IPS-20b (cell line): ENCODE data around the gene HBG2.
"Not testable (repeated sequence)": the region's sequence is repeated elsewhere in the genome, so short reads cannot be mapped to it uniquely, and the experiment has no call there.

Experiments used
- H3K27ac ChIP-seq: one replicate; pipeline ENCODE4 v1.5.1; 2013; ENCODE audit warnings: low read length
- H3K27me3 ChIP-seq: 2 replicates; pipeline ENCODE4 v1.6.1; 2013; ENCODE audit warnings: mild to moderate bottlenecking, low read length, inconsistent platforms; ENCODE audit not compliant: insufficient read depth
- H3K36me3 ChIP-seq: 2 replicates; pipeline ENCODE4 v1.6.1; 2013; ENCODE audit warnings: low read depth, mild to moderate bottlenecking, inconsistent platforms, low read length, moderate library complexity; ENCODE audit not compliant: insufficient read depth
- H3K4me1 ChIP-seq: 2 replicates; pipeline ENCODE4 v1.6.1; 2013; ENCODE audit warnings: mild to moderate bottlenecking, control low read depth, inconsistent platforms, low read length, moderate library complexity; ENCODE audit not compliant: insufficient read depth
- H3K4me3 ChIP-seq: 2 replicates; pipeline ENCODE4 v1.5.1; 2013; ENCODE audit warnings: mild to moderate bottlenecking, low read length, inconsistent platforms
- H3K9ac ChIP-seq: 2 replicates; pipeline ENCODE4 v1.6.1; 2013; ENCODE audit warnings: low read depth, mild to moderate bottlenecking, inconsistent platforms, low read length, moderate library complexity
- H3K9me3 ChIP-seq: 2 replicates; pipeline ENCODE4 v1.6.1; 2013; ENCODE audit warnings: mild to moderate bottlenecking, low read depth, low read length, inconsistent platforms; ENCODE audit not compliant: insufficient read depth

The HBG2 gene

DNA sequence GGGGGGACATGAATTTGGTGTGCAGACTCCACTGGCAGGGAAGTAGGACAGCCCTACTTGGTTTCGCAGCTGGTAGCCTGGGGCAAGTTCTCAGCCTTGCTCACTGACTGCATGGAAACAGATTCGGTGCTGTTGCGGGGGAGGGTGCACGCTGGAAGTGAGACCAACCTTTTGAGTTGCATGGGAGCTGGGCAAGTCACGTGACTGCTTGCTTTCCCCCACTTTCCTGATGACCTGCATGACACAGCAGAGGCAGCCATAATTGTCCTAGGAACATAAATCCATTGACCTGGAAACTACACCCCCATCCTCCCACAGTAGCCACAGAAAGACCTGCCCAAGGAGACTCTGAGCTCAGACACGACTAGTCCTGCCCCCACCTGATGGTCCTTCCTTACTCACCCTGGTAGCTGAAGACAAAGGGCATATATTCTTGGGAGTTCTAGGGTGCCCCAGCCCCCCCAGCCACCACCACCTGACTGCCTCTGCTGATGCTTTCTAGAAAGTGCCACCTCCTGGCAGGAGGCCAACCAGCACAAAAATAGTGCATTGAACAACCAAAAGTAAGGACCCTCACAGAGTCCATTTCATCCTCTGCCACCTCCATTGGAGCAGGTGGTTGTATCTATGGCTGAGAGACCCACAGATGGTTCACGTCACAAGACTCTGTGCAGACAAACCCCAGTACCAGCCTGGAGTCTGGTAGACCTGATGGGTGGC, 4.1 kb upstream of the HBG2 start:
- no peak overlapping the region for H3K9ac ChIP-seq
- H3K4me1 ChIP-seq: peaks cover 14% of the 10 kb centered on the region
- no peak overlapping the region for H3K4me3 ChIP-seq
- H3K36me3 ChIP-seq: no peaks in the 10 kb centered on the region
- no peak overlapping the region for H3K27ac ChIP-seq
- no peaks in the 10 kb centered on the region for H3K9me3 ChIP-seq
- no peaks in the 10 kb centered on the region; the same call in 1 of the 2 replicates for H3K27me3 ChIP-seq

- no peak overlapping the region for H3K9ac ChIP-seq
- no peaks in the 10 kb centered on the region for H3K9me3 ChIP-seq
- no peaks in the 10 kb centered on the region for H3K36me3 ChIP-seq
- no peaks in the 10 kb centered on the region; the same call in 1 of the 2 replicates for H3K27me3 ChIP-seq
- H3K4me1 ChIP-seq: peaks cover 14% of the 10 kb centered on the region
- peak overlapping the region; percentile 33 for H3K4me3 ChIP-seq
- no peak overlapping the region for H3K27ac ChIP-seq
Observed at GRCh38 chr11:5257296-5257695, 2.7 kb upstream of the HBG2 start.

DNA sequence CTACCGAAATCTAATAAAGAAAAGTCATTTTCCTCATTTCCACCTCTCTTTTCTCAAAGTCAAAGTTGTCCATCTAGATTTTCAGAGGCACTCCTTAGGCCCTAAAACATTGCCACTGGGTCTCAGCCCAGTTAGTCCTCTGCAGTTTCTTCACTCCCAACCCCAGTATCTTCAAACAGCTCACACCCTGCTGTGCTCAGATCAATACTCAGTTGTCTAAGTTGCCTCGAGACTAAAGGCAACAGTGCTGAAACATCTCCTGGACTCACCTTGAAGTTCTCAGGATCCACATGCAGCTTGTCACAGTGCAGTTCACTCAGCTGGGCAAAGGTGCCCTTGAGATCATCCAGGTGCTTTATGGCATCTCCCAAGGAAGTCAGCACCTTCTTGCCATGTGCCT, 558 bp downstream of the HBG2 start:
- not testable (repeated sequence) for H3K36me3 ChIP-seq, H3K4me3 ChIP-seq, H3K9ac ChIP-seq, H3K9me3 ChIP-seq, H3K27ac ChIP-seq, H3K27me3 ChIP-seq
- H3K4me1 ChIP-seq: peaks cover 14% of the 10 kb centered on the region

- H3K27me3 ChIP-seq, H3K9ac ChIP-seq, H3K36me3 ChIP-seq, H3K4me3 ChIP-seq, H3K27ac ChIP-seq, H3K9me3 ChIP-seq: not testable (repeated sequence)
- H3K4me1 ChIP-seq: peaks cover 14% of the 10 kb centered on the region
Observed at GRCh38 chr11:5253440-5253839, 1.1 kb downstream of the HBG2 start.

- no peaks in the 10 kb centered on the region for H3K36me3 ChIP-seq
- H3K4me1 ChIP-seq: peaks cover 10% of the 10 kb centered on the region
- no peak overlapping the region for H3K9ac ChIP-seq
- H3K27me3 ChIP-seq: no peaks in the 10 kb centered on the region; the same call in 1 of the 2 replicates
- no peak overlapping the region for H3K27ac ChIP-seq
- H3K4me3 ChIP-seq: no peak overlapping the region
- H3K9me3 ChIP-seq: no peaks in the 10 kb centered on the region
Observed at GRCh38 chr11:5252919-5253265, 1.7 kb downstream of the HBG2 start.

GRCh38 chr11:5252192-5252918, 2.2 kb downstream of the HBG2 start:
- H3K27me3 ChIP-seq: no peaks in the 10 kb centered on the region; the same call in 1 of the 2 replicates

GRCh38 chr11:5251746-5252145, 2.8 kb downstream of the HBG2 start:
- Histone ChIP-seq H3K27me3 (no peaks in the 10 kb centered on the region; the same call in 1 of the 2 replicates), H3K4me3 (no peak overlapping the region), H3K9ac (no peak overlapping the region), H3K36me3 (no peaks in the 10 kb centered on the region), H3K27ac (no peak overlapping the region), H3K9me3 (no peaks in the 10 kb centered on the region), H3K4me1 (peaks cover under 1% of the 10 kb centered on the region)

More at GRCh38 chr11:5252192-5252918, 2.2 kb downstream of the HBG2 start:
- Histone ChIP-seq H3K9me3 (no peaks in the 10 kb centered on the region), H3K36me3 (no peaks in the 10 kb centered on the region), H3K27ac (no peak overlapping the region), H3K4me1 (peaks cover 5% of the 10 kb centered on the region), H3K4me3 (no peak overlapping the region), H3K9ac (no peak overlapping the region)

- Histone ChIP-seq H3K9ac (no peak overlapping the region), H3K36me3 (no peaks in the 10 kb centered on the region), H3K27me3 (no peaks in the 10 kb centered on the region), H3K4me3 (no peak overlapping the region), H3K9me3 (no peaks in the 10 kb centered on the region), H3K4me1 (no peaks in the 10 kb centered on the region), H3K27ac (no peak overlapping the region)
Observed at GRCh38 chr11:5250543-5251204, 3.9 kb downstream of the HBG2 start.

- not testable (repeated sequence) for H3K36me3 ChIP-seq, H3K9me3 ChIP-seq, H3K27ac ChIP-seq, H3K27me3 ChIP-seq, H3K9ac ChIP-seq, H3K4me1 ChIP-seq, H3K4me3 ChIP-seq
Observed at GRCh38 chr11:5249807-5250396, 4.7 kb downstream of the HBG2 start, which contains the start of gene HBG1. Gene HBG1, minus strand, starts transcription at chr11:5249857. Its CDS starts 53 bp downstream, at chr11:5249804.

- H3K27ac ChIP-seq, H3K4me1 ChIP-seq, H3K4me3 ChIP-seq, H3K9me3 ChIP-seq, H3K27me3 ChIP-seq, H3K9ac ChIP-seq, H3K36me3 ChIP-seq: not testable (repeated sequence)
Observed at GRCh38 chr11:5248498-5248897, 6.1 kb downstream of the HBG2 start.

DNA sequence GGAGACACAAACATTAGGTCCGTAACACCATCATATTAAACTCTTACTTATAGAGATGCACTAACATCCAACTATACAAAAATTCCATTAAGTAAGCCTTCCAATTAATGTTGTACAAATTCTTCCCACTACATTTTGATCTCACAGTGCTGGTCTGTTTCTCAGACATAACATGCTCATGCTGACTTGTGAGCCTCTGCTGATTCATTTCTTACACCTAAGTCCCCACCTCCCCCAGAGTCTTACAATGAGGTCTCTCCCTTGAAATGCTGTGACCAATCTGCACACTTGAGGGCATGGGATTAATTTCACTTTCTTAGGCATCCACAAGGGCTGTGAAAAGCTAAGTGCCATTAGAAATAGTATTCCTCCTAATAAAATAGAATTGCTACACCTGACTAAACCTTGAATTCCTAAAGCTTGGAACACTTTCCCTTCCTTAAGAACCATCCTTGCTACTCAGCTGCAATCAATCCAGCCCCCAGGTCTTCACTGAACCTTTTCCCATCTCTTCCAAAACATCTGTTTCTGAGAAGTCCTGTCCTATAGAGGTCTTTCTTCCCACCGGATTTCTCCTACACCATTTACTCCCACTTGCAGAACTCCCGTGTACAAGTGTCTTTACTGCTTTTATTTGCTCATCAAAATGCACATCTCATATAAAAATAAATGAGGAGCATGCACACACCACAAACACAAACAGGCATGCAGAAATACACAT, 6.9 kb downstream of the HBG2 start:
- Histone ChIP-seq H3K4me3 (no peak overlapping the region), H3K9ac (no peak overlapping the region), H3K27me3 (no peaks in the 10 kb centered on the region), H3K4me1 (no peaks in the 10 kb centered on the region), H3K27ac (no peak overlapping the region), H3K9me3 (no peaks in the 10 kb centered on the region), H3K36me3 (no peaks in the 10 kb centered on the region)
